Activated naive CD8-positive, alpha-beta T cell treated with anti-CD3 and anti-CD28 coated beads, Interleukin-2, amount 50 U/mL, for 24 hours (primary cell): ENCODE results near the gene PLEKHB1.

Experiments
- ATAC-seq: fragments of 150-1000 bp; cut with Tn5 transposase; one replicate; pipeline ENCODE4 v1.10.0; 2021
- DNase-seq: peaks from one replicate; pipeline ENCODE4 v3.0.0; 2021
- H3K27ac Mint-ChIP-seq: one replicate; pipeline ENCODE4 v1.8.0; 2021; ENCODE audit warnings: mild to moderate bottlenecking, mixed read lengths
- H3K27me3 Mint-ChIP-seq: one replicate; pipeline ENCODE4 v1.8.0; 2021; ENCODE audit warnings: mixed read lengths
- H3K36me3 Mint-ChIP-seq: one replicate; pipeline ENCODE4 v1.8.0; 2021; ENCODE audit warnings: low read depth, mixed read lengths
- H3K4me1 Mint-ChIP-seq: one replicate; pipeline ENCODE4 v1.8.0; 2021; ENCODE audit warnings: mixed read lengths
- H3K4me3 Mint-ChIP-seq: one replicate; pipeline ENCODE4 v1.8.0; 2021; ENCODE audit warnings: mild to moderate bottlenecking, moderate library complexity, mixed read lengths
- H3K9me3 Mint-ChIP-seq: one replicate; pipeline ENCODE4 v1.8.0; 2021; ENCODE audit warnings: mixed read lengths

Gene PLEKHB1, protein sequence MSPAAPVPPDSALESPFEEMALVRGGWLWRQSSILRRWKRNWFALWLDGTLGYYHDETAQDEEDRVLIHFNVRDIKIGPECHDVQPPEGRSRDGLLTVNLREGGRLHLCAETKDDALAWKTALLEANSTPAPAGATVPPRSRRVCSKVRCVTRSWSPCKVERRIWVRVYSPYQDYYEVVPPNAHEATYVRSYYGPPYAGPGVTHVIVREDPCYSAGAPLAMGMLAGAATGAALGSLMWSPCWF

DNA sequence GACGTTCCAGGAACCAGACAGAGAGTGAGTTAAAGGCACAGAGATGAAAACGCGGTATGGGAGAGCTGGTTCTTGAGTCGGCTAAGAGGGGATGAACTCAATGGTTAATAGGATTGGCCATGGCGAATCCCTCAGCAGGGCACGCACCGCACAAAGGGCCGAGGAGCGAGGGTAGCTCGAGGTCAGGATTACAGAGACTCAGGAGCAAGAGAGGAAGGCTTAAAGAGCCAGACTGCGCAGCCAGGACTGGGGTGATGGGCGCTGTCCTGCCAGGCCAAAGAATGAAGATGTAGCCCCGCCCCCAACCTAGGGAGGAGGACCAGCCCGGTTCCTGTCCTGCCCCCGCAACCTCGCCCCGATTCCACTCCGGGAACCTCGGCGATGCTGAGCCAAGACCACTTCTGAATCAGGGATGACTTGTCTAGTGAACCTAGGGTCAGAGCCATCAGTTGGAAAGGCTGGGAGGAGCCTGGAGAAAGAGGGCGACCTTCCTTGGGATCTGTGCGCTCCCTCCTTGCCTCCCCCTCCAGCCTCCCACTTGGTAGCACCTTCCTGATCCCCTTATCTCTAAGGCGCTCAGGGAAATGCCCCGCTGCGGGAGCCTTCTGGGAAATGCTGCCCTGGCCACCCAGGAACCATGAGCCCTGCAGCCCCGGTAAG, at the start of gene PLEKHB1:
Gene PLEKHB1 (plus strand): TSS at position 610 of the 660 bp plus-strand sequence. CDS start 28 bp downstream, at position 638.
- H3K9me3 Mint-ChIP-seq: no peaks in the 10 kb centered on the region
- no peaks in the 10 kb centered on the region for H3K36me3 Mint-ChIP-seq
- no peak within 1 kb of the TSS for H3K27ac Mint-ChIP-seq
- no peak for DNase-seq
- ATAC-seq: no peak
- H3K27me3 Mint-ChIP-seq: no peaks in the 10 kb centered on the region
- H3K4me1 Mint-ChIP-seq: peaks cover 18% of the 10 kb centered on the region
- peak within 1 kb of the TSS; percentile 69 for H3K4me3 Mint-ChIP-seq

DNA sequence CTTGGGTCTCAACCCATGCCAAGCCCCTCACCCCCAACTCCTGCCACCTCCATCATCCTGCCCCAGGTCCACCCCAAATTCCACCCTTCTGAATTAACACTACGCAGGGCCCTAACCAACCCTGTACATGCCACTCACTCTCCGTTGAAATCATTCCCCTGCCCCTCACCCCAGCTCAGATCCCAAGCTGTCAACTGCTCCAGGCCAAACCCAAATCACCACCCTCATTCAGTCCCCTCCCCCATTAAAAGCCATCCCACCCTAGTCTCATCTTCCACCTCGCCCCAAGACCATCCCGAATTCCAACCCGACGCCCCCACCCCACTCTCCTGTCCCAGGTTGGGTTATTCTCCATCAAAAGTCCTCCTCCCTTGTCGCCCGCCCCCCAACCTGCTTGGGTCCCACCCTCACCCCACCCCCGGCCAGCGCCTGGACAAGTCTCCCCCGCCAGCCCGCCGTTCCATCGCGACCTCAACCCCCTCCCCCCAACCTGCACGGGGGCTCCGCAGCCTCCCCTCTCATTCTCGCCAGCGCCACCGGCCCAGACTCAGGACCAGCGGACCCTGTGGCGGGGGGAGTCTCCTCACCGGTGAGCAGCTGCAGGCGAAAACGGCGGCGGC, 48.9 kb upstream of the PLEKHB1 start:
- DNase-seq (no peak), ATAC-seq (no peak)
- Mint-ChIP-seq H3K4me1 (peaks cover 33% of the 10 kb centered on the region), H3K36me3 (no peaks in the 10 kb centered on the region), H3K27me3 (no peaks in the 10 kb centered on the region), H3K9me3 (no peaks in the 10 kb centered on the region), H3K27ac (peak overlapping the region; percentile 73), H3K4me3 (peak overlapping the region; percentile 82)

DNA sequence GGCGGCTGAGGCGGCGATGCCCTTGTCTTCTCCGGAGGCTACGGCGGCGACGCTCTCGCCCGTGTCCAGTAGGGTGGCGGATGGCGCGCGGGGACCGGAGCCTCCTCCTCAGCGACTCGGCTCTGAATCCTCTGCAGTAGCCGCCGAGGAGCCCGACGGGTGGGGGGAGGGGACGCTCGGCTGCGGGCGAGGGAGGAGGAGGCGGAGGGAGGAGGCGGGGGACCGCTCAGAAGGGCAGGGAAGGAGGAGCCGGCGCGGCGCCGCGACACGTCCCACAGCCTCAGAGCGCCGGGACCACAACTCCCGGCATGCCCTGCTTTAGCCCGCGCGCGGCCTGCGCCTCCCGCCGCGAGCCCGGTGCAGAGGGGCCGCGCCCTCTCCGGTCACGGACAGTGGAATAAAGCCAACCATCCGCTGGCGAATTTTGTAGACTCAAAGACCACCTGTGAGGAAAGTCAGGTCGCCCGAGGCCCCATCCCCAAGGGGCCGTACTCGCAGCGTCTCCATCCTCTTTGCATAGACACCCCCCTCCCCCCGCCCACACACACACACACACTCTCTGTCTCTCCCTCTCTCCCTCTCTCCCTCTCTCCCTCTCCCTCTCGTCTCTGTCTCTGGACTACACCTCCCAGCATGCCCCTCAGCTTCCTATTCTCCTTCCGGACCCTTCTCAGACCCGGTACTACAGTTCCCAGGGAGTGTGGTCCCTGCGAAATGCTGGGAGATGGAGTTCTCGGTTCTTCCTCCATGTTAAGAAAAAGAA, 48.2 kb upstream of the PLEKHB1 start, which contains the start of gene FAM168A:
Gene FAM168A (minus strand): TSS at position 157 of the 763 bp plus-strand sequence. CDS start 129,638 bp downstream, outside the sequence.
- ATAC-seq: peak; percentile 95
- H3K4me3 Mint-ChIP-seq: peak within 1 kb of the TSS; percentile 82
- no peaks in the 10 kb centered on the region for H3K27me3 Mint-ChIP-seq
- H3K36me3 Mint-ChIP-seq: no peaks in the 10 kb centered on the region
- DNase-seq: peak; percentile 90
- H3K27ac Mint-ChIP-seq: peak within 1 kb of the TSS; percentile 73
- no peaks in the 10 kb centered on the region for H3K9me3 Mint-ChIP-seq
- H3K4me1 Mint-ChIP-seq: peaks cover 33% of the 10 kb centered on the region

DNA sequence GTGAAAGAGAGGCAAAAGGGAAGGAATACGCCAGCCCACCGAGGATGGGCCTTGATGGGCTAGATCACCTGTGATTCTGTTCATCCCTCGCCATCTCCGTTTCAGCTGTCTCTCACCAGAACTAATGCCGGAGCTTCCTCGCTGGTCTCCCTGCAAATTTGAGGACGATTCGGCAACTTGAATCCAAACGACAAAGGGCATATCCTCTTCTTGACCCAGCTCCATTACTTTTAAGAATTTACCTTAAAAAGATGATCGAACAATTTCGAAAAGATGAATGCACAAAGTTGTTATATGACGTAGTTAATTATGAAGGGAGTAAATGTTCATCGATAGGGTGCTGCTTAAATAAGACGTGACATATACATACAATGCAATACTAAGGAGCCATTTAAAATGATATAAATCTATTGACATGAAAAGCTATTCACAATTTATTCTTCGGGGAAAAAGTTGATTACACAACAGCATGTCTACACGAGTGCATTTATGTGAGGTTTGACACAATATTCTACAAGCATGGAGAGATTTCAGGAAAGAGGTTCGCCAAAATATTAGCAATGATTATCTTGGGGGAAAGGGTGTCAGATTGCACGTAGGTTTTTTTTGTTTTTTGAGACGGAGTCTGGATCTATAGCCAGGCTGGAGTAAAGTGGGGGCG, 47.5 kb upstream of the PLEKHB1 start:
- peak overlapping the region; percentile 73 for H3K27ac Mint-ChIP-seq

DNA sequence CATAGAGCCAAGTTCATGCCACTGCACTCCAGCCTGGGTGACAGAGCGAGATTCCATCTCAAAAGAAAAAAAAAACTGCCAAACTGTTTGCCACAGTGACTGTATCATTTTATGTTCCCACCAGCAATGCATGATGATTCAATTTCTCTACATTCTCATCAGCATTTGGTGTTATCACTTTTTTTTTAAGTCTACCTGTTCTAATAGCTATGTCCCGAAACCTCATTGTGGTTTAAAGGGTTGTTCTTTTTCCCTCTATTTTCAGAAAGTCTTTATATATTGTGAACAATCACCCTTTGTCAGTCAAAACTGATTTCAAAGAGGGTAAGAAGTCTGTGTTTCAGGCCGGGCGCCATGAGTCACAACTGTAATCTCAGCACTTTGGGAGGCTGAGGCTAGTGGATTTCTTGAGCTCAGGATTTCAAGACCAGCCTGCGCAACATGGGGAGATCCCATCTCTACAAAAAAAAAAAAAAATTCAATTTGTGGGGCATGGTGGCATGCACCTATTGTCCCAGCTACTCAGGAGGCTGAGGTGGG, 33.7 kb upstream of the PLEKHB1 start:
- DNase-seq: no peak
- H3K36me3 Mint-ChIP-seq: no peaks in the 10 kb centered on the region

More for the DNA sequence above, 47.5 kb upstream of the PLEKHB1 start:
- no peak for DNase-seq
- H3K27me3 Mint-ChIP-seq: no peaks in the 10 kb centered on the region
- H3K4me3 Mint-ChIP-seq: peak overlapping the region; percentile 82
- peaks cover 33% of the 10 kb centered on the region for H3K4me1 Mint-ChIP-seq
- H3K36me3 Mint-ChIP-seq: no peaks in the 10 kb centered on the region
- no peak for ATAC-seq
- H3K9me3 Mint-ChIP-seq: no peaks in the 10 kb centered on the region

DNA sequence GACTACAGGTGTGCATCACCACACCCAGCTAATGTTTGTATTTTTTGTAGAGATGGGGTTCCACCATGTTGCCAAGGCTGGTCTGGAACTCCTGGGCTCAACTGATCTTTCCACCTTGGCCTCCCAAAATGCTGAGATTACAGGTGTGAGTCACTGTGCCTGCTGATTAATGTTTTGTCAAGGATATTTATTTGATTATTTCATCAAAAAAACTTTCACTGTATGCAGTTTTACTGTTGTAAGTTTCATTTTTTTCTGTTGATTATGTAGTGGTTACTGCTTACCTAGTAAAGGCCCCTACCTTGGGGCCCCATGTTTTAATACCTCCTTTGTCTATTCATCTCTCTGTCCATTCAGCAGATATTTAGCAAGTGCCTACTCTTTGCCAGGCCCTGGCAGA, 31.8 kb upstream of the PLEKHB1 start:
- no peak overlapping the region for H3K4me3 Mint-ChIP-seq
- H3K4me1 Mint-ChIP-seq: no peaks in the 10 kb centered on the region
- no peaks in the 10 kb centered on the region for H3K9me3 Mint-ChIP-seq
- H3K27ac Mint-ChIP-seq: no peak overlapping the region
- DNase-seq (no peak), ATAC-seq (no peak)
- H3K36me3 Mint-ChIP-seq: no peaks in the 10 kb centered on the region
- peaks cover 3% of the 10 kb centered on the region for H3K27me3 Mint-ChIP-seq

More for the DNA sequence above, 33.7 kb upstream of the PLEKHB1 start:
- Mint-ChIP-seq H3K27ac (no peak overlapping the region), H3K27me3 (peaks cover 3% of the 10 kb centered on the region), H3K9me3 (no peaks in the 10 kb centered on the region), H3K4me1 (no peaks in the 10 kb centered on the region), H3K4me3 (no peak overlapping the region)
- no peak for ATAC-seq

DNA sequence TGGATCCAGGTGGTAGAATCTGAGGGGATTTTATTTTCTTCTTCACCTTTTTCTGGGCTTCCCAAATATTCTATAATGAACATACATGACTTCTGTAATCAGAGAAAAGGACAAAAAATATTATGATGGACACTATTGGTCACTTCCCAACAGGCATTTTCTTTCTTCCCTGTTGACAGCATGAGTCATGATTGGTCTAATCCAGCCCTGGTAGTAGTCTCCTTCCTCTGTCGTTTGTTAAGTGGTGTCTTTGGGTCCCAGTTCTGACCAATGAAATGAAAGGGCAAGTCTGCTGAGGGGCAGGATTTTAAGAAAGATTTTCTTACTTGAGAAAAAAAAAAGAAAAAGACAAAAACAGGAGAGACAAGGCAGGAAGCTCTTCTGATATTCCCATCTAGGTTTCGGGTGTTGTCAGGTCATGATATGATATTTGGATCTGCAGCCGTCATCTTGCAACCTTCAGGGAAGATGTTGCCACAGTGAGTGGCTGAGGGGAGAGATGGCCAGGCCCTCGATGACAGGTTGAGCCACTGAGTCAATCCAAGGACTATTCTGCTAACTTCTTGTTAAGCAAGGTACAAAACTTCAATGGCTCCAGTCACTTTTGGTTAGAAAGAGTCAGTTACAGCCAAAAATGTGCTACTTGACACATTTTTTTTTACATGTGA, 23.3 kb upstream of the PLEKHB1 start:
- no peaks in the 10 kb centered on the region for H3K36me3 Mint-ChIP-seq
- H3K4me1 Mint-ChIP-seq: no peaks in the 10 kb centered on the region
- H3K9me3 Mint-ChIP-seq: no peaks in the 10 kb centered on the region
- H3K4me3 Mint-ChIP-seq: no peak overlapping the region
- H3K27me3 Mint-ChIP-seq: peaks cover 23% of the 10 kb centered on the region
- H3K27ac Mint-ChIP-seq: no peak overlapping the region
- no peak for DNase-seq
- no peak for ATAC-seq

DNA sequence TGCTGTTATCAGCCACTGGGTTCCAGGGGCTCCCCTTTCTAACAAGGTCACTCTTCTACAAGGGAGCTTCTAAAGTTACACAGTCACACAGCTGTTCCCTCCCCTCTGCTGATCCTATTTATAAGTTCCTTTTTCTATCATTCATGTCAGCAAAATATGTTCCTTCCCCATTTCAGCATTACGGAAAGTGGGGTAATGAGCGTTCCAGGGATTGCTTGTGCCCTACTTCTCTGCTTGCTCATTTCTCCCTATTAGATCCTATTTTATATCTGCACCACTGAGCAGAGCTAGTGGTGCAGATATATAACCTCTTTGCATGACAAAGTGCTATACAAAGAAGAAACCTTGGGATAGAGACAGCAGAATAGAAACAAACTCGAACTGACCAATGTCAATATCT, 22.7 kb upstream of the PLEKHB1 start:
- Mint-ChIP-seq H3K9me3 (no peaks in the 10 kb centered on the region), H3K4me1 (no peaks in the 10 kb centered on the region), H3K27ac (no peak overlapping the region), H3K36me3 (no peaks in the 10 kb centered on the region), H3K27me3 (peaks cover 23% of the 10 kb centered on the region), H3K4me3 (no peak overlapping the region)
- ATAC-seq (no peak), DNase-seq (no peak)

DNA sequence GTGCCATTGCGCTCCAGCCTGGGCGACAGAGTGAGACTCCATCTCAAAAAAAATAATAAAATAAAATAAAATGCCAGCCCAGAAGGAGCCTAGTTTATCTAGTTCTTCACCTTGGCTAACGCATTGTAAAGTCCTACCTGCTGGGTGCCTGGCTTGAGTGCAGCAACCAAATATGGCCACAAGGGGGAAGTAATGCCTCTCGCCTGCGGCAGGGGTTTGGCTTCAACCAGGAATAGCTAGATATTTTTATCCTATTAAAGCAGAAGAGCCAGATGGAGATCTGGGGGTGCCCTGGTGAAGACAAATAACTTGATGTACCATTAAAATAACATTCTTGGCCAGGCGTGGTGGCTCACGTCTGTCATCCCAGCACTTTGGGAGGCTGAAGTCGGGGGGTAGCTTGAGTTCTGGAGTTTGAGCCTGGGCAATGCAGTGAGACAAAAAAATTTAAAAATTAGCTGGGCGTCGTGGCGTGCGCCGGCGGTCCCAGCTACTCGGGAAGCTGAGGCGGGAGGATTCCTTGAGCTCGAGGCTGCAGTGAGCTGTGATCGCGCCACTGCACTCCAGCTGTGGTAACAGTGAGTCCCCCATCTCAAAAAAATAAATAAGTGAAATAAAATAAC, 20.6 kb upstream of the PLEKHB1 start:
- Mint-ChIP-seq H3K4me3 (no peak overlapping the region), H3K9me3 (no peaks in the 10 kb centered on the region), H3K27me3 (peaks cover 23% of the 10 kb centered on the region), H3K27ac (no peak overlapping the region), H3K36me3 (no peaks in the 10 kb centered on the region), H3K4me1 (no peaks in the 10 kb centered on the region)
- peak; percentile 74 for DNase-seq
- peak; percentile 73 for ATAC-seq

DNA sequence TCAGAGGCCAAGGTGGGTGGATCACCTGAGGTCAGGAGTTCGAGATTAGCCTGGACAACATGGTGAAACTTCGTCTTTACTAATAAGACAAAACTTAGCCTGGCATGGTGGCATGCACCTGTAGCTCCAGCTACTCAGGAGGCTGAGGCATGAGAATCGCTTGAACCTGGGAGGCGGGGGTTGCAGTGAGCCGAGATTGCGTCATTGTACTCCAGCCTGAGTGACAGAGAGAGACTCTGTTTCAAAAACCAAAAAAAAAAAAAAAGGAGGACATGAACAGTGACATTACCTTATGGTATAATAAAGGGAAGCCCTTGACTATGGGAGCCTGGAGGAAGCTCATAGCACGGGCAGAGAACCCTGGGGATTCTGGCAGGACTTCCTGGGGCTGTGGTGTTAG, 16.5 kb upstream of the PLEKHB1 start:
- Mint-ChIP-seq H3K27me3 (peaks cover 1% of the 10 kb centered on the region), H3K36me3 (no peaks in the 10 kb centered on the region), H3K27ac (no peak overlapping the region), H3K9me3 (no peaks in the 10 kb centered on the region), H3K4me1 (peaks cover 5% of the 10 kb centered on the region), H3K4me3 (no peak overlapping the region)
- ATAC-seq: no peak
- DNase-seq: no peak

DNA sequence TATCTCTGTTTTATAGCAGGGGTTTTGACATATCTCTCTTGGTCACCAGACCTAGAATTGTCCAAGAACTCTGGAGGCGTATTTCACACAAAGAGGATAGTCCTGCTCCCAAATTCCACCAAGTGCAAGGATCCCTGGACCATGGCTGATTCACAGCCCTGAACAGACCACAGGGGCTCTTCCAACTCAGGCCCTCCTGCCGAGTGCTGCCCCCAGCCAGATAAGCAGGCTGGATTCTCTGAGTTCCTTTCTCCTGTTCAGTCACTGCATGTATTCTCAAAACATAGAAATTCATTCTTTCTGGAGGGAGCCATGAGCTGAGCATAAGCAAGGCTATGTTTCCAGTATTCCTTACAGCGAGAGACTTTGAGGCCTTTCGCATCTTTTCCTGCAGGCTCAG, 13.4 kb upstream of the PLEKHB1 start:
- Mint-ChIP-seq H3K27me3 (no peaks in the 10 kb centered on the region), H3K4me1 (peaks cover 5% of the 10 kb centered on the region), H3K4me3 (no peak overlapping the region), H3K36me3 (no peaks in the 10 kb centered on the region), H3K9me3 (no peaks in the 10 kb centered on the region), H3K27ac (no peak overlapping the region)
- ATAC-seq (no peak), DNase-seq (no peak)

DNA sequence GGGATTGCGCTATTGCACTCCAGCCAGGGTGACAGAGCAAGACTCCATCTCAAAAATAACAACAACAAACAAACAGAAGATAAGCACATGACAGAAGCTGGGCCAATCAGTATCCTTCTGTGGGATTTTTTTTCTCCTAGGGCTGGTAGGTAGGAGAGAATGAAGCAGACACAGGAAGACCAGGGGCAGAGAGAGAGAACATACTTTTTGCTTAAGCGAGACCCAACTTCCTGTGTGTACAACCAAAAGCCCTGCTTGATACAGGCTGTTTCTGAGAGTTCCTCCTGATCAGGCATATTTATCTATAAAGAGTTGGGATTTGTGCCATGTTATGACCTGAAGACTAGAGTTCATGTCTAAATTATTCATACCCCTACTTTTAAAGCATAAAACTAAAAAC, 12.4 kb upstream of the PLEKHB1 start:
- peaks cover 5% of the 10 kb centered on the region for H3K4me1 Mint-ChIP-seq
- H3K36me3 Mint-ChIP-seq: no peaks in the 10 kb centered on the region
- no peak for DNase-seq
- H3K27me3 Mint-ChIP-seq: no peaks in the 10 kb centered on the region
- H3K9me3 Mint-ChIP-seq: no peaks in the 10 kb centered on the region
- ATAC-seq: no peak
- no peak overlapping the region for H3K27ac Mint-ChIP-seq
- H3K4me3 Mint-ChIP-seq: no peak overlapping the region

DNA sequence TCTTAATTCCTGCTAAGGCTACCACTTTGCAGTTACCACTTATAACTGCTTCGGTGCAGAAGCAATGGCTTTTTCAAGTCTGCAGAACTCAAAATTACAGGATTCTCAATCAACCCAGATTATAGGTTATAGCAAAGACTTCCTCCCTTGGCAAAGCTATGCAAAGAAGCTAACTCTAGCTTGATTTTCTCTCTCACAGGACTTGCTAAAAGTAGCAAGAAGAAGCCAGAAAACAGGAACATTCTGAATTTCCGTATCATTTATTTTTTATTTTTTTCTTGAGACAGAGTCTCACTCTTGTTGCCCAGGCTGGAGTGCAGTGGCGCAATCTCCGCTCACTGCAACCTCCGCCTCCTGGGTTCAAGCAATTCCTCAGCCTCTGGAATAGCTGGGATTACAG, 10.7 kb upstream of the PLEKHB1 start:
- Mint-ChIP-seq H3K27ac (no peak overlapping the region), H3K36me3 (no peaks in the 10 kb centered on the region), H3K9me3 (no peaks in the 10 kb centered on the region), H3K4me3 (no peak overlapping the region), H3K27me3 (no peaks in the 10 kb centered on the region), H3K4me1 (peaks cover 9% of the 10 kb centered on the region)
- ATAC-seq (no peak), DNase-seq (no peak)
